ENCODE results near the gene THSD4. TPM values are rescaled to one million over a fixed set of nuclear protein-coding genes. Genes with fewer than 3 reads are reported as not detected.
A peak's percentile ranks its signal among the peaks of the same experiment; 100 is the strongest.

THSD4 gene
- total RNA-seq, 1 experiment from 2014 or later = 36.3 TPM

GRCh38 chr15:71691458-71692417, 576.5 kb downstream of the THSD4 start:
- Mint-ChIP-seq H3K9me3 (ENCODE audit: unreplicated experiment) (no peaks in the 10 kb centered on the region), H3K4me3 (ENCODE audit: unreplicated experiment) (peak overlapping the region; percentile 66), H3K27me3 (ENCODE audit: insufficient read depth, unreplicated experiment) (no peaks in the 10 kb centered on the region), H3K36me3 (ENCODE audit: insufficient read depth, unreplicated experiment) (no peaks in the 10 kb centered on the region), H3K4me1 (ENCODE audit: insufficient read depth, unreplicated experiment) (peaks cover 30% of the 10 kb centered on the region), H3K27ac (ENCODE audit: low read depth, unreplicated experiment) (peak overlapping the region; percentile 83)
- no peak for TF ChIP-seq CTCF (IDR thresholded peaks at IDR 0.05; ENCODE audit: unreplicated experiment)
- peak; percentile 73 for DNase-seq (ENCODE audit: unreplicated experiment)
- POLR2A ChIA-PET = interaction anchor here (0.7 to 2.4 kb wide), 10 partner anchors 10 to 244 kb away, joined by 3 to 8 read pairs (median 4); no protein-coding TSS in a partner anchor
- no TSS peak for BruUV-seq (replicated peaks)
- CTCF ChIA-PET = interaction anchor here (0.6 to 0.9 kb wide), 4 partner anchors 38 to 1001 kb away, joined by 3 to 6 read pairs (median 4); no protein-coding TSS in a partner anchor
- intact Hi-C loops (cut with micrococcal nuclease) = no loop called here

GRCh38 chr15:71697236-71697635, 582.0 kb downstream of the THSD4 start:
- no peak for DNase-seq (ENCODE audit: unreplicated experiment)
- no TSS peak for BruUV-seq (replicated peaks)
- Mint-ChIP-seq H3K9me3 (ENCODE audit: unreplicated experiment) (no peaks in the 10 kb centered on the region), H3K27me3 (ENCODE audit: insufficient read depth, unreplicated experiment) (no peaks in the 10 kb centered on the region), H3K4me1 (ENCODE audit: insufficient read depth, unreplicated experiment) (peaks cover 8% of the 10 kb centered on the region), H3K27ac (ENCODE audit: low read depth, unreplicated experiment) (no peak overlapping the region), H3K4me3 (ENCODE audit: unreplicated experiment) (no peak overlapping the region), H3K36me3 (ENCODE audit: insufficient read depth, unreplicated experiment) (no peaks in the 10 kb centered on the region)
- intact Hi-C loops (cut with micrococcal nuclease) = no loop called here
- CTCF ChIA-PET = no interaction called here
- TF ChIP-seq CTCF (IDR thresholded peaks at IDR 0.05; ENCODE audit: unreplicated experiment) = no peak
- POLR2A ChIA-PET = no interaction called here

GRCh38 chr15:71698030-71698429, 582.8 kb downstream of the THSD4 start:
- ChIA-PET CTCF (interaction anchor here (0.7 kb wide), 1 partner anchor 16 kb away, joined by 3 read pairs; no protein-coding TSS in a partner anchor), POLR2A (no interaction called here)
- intact Hi-C loops (cut with micrococcal nuclease) = no loop called here
- H3K36me3 Mint-ChIP-seq (ENCODE audit: insufficient read depth, unreplicated experiment) = no peaks in the 10 kb centered on the region
- DNase-seq (ENCODE audit: unreplicated experiment) = no peak
- H3K4me3 Mint-ChIP-seq (ENCODE audit: unreplicated experiment) = no peak overlapping the region
- H3K9me3 Mint-ChIP-seq (ENCODE audit: unreplicated experiment) = no peaks in the 10 kb centered on the region
- no peaks in the 10 kb centered on the region for H3K4me1 Mint-ChIP-seq (ENCODE audit: insufficient read depth, unreplicated experiment)
- no TSS peak for BruUV-seq (replicated peaks)
- H3K27ac Mint-ChIP-seq (ENCODE audit: low read depth, unreplicated experiment) = no peak overlapping the region
- no peak for TF ChIP-seq CTCF (IDR thresholded peaks at IDR 0.05; ENCODE audit: unreplicated experiment)
- no peaks in the 10 kb centered on the region for H3K27me3 Mint-ChIP-seq (ENCODE audit: insufficient read depth, unreplicated experiment)

GRCh38 chr15:71698742-71699141, 583.5 kb downstream of the THSD4 start:
- POLR2A ChIA-PET = no interaction called here
- Mint-ChIP-seq H3K36me3 (ENCODE audit: insufficient read depth, unreplicated experiment) (no peaks in the 10 kb centered on the region), H3K9me3 (ENCODE audit: unreplicated experiment) (no peaks in the 10 kb centered on the region)

More at GRCh38 chr15:71698742-71699141, 583.5 kb downstream of the THSD4 start:
- no TSS peak for BruUV-seq (replicated peaks)
- intact Hi-C loops (cut with micrococcal nuclease) = no loop called here
- no peaks in the 10 kb centered on the region for H3K27me3 Mint-ChIP-seq (ENCODE audit: insufficient read depth, unreplicated experiment)
- no peak for TF ChIP-seq CTCF (IDR thresholded peaks at IDR 0.05; ENCODE audit: unreplicated experiment)
- no peak for DNase-seq (ENCODE audit: unreplicated experiment)
- H3K27ac Mint-ChIP-seq (ENCODE audit: low read depth, unreplicated experiment) = no peak overlapping the region
- H3K4me1 Mint-ChIP-seq (ENCODE audit: insufficient read depth, unreplicated experiment) = no peaks in the 10 kb centered on the region
- no peak overlapping the region for H3K4me3 Mint-ChIP-seq (ENCODE audit: unreplicated experiment)
- CTCF ChIA-PET = interaction anchor here (1.2 kb wide), 1 partner anchor 45 kb away, joined by 4 read pairs; no protein-coding TSS in a partner anchor

All from MCF 10A (cell line).